ENCODE measurements around the gene KIAA1217.

DNA sequence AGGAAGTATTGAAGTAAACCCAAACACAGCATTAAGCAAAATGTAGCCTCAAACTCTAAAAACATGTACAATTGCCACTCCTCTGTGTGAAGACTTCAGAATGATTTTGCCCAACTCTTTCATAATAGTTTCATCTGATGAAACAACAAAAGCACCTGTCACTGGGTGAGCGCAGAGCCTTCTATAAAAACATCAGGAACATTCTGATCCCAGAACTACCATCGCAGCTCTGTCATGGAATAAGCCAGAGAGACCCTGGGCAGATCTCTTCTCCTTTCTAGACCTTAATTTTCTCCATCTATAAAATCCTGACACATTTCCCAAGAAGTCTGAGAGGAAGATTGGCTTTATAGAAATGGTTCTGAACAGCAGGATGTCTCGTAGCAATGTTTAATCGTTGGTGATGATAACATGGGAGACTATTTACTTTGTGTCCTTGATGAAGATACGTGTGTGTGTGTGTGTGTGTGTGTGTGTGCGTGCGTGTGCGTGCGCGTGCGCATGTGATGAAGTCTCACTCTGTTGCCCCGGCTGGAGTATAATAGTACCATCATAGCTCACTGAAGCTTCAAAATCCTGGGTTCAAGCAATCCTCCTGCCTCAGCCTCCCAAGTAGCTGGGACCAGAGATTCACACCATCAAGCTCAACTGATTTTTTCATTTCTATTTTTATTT is 198.0 kb downstream of the KIAA1217 start:
- TF ChIP-seq, protein P1, sequence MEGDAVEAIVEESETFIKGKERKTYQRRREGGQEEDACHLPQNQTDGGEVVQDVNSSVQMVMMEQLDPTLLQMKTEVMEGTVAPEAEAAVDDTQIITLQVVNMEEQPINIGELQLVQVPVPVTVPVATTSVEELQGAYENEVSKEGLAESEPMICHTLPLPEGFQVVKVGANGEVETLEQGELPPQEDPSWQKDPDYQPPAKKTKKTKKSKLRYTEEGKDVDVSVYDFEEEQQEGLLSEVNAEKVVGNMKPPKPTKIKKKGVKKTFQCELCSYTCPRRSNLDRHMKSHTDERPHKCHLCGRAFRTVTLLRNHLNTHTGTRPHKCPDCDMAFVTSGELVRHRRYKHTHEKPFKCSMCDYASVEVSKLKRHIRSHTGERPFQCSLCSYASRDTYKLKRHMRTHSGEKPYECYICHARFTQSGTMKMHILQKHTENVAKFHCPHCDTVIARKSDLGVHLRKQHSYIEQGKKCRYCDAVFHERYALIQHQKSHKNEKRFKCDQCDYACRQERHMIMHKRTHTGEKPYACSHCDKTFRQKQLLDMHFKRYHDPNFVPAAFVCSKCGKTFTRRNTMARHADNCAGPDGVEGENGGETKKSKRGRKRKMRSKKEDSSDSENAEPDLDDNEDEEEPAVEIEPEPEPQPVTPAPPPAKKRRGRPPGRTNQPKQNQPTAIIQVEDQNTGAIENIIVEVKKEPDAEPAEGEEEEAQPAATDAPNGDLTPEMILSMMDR (IDR thresholded peaks at IDR 0.05), result no peak
- no peak for TF ChIP-seq POLR2AphosphoS5 (IDR thresholded peaks at IDR 0.05; ENCODE audit: insufficient read depth in 1 of 2, low read depth in 1 of 2)
